ENCODE results near the gene DSCAML1. TPM values are rescaled to one million over a fixed set of nuclear protein-coding genes. Genes with fewer than 3 reads are reported as not detected.

Gene DSCAML1
- total and polyA plus RNA-seq, 4 donors: 0.18 to 1.5 (median 1.1) TPM

DNA sequence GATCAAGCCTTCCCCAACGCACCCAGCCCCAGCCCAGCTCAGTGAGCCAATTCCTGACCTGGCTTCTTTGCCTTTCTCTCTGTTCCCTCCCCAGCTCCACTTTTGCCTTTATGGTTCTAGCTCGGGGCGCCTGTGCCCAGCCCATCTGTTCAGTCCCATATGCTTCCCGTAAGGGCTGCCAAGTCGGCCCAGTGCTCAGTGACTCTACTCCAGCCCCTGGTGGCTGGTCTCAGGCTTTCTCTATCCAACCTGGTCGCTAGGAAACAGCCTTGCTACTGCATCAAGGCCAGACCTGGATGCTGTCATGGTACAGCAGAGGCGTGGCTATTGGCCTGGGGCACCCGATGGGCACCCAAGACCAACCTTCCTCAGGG lies 178.0 kb downstream of the DSCAML1 start:
- peaks cover 0 to 14% (median 1%) of the 10 kb centered on the region in 4 donors for H3K9me3 ChIP-seq (ENCODE audit: control insufficient read depth in 4 of 4, insufficient read depth in 3 of 4, low read length in 3 of 4)
- no peak for ATAC-seq (ENCODE audit: insufficient read depth, low FRiP score)
- H3K27ac ChIP-seq (ENCODE audit: low read depth in 1 of 2, low read length in 1 of 2): no peak overlapping the region
- peak in 1 of 3 donors; percentile 8 for DNase-seq
- no peaks in the 10 kb centered on the region for H3K36me3 ChIP-seq (ENCODE audit: control insufficient read depth in 4 of 4, insufficient read depth in 4 of 4, low read length in 4 of 4)
- no peaks in the 10 kb centered on the region for H3K4me1 ChIP-seq (ENCODE audit: control insufficient read depth in 5 of 5, insufficient read depth in 5 of 5, low read length in 5 of 5)
- WGBS, 2 donors: 70 to 76% methylated on average over 8 of the region's 8 CpGs
- H3K4me3 ChIP-seq: no peak overlapping the region
- TF ChIP-seq, protein P1, sequence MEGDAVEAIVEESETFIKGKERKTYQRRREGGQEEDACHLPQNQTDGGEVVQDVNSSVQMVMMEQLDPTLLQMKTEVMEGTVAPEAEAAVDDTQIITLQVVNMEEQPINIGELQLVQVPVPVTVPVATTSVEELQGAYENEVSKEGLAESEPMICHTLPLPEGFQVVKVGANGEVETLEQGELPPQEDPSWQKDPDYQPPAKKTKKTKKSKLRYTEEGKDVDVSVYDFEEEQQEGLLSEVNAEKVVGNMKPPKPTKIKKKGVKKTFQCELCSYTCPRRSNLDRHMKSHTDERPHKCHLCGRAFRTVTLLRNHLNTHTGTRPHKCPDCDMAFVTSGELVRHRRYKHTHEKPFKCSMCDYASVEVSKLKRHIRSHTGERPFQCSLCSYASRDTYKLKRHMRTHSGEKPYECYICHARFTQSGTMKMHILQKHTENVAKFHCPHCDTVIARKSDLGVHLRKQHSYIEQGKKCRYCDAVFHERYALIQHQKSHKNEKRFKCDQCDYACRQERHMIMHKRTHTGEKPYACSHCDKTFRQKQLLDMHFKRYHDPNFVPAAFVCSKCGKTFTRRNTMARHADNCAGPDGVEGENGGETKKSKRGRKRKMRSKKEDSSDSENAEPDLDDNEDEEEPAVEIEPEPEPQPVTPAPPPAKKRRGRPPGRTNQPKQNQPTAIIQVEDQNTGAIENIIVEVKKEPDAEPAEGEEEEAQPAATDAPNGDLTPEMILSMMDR (IDR thresholded peaks at IDR 0.05; ENCODE audit: control extremely low read depth, extremely low read depth): no peak
- no peak overlapping the region for H3K9ac ChIP-seq (ENCODE audit: insufficient read depth in 1 of 2, low read length in 2 of 2)
- H3K27me3 ChIP-seq (ENCODE audit: control insufficient read depth in 3 of 3, insufficient read depth in 3 of 3, low read length in 2 of 3): peaks cover 0 to 16% (median 2%) of the 10 kb centered on the region in 3 donors

DNA sequence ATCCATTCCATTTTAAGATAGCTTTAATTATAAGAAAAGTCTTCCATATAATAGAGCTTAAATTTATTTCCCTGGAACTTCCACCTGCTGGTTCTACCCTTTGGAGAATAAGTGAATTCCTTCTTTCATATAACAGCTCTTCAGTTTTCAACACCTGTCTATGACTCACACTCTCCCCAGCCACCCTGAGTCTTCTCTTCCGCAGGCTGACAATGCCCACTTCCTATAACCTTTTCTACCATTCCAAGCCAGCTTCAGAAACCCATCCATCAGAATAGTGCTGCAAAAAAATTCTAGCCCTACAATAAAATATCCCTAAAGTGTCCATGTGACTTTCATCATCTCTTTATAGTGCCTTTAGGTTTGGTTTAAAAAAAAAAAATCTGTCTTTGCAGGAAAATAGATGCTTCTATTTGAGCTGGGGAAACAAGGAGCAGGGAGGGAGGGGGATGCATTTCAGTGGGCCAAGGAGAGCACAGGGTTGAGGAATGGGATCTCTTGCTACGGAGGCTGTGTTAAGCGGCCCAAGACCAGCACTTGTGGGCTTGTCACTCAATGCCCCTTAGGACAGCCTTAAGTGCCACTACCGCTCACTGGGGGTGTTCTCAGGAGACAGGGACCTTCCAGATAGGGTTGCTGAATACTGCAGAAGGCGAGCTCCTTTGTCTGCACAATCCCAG lies 178.6 kb downstream of the DSCAML1 start:
- Histone ChIP-seq H3K4me3 (no peak overlapping the region), H3K9ac (ENCODE audit: insufficient read depth in 1 of 2, low read length in 2 of 2) (no peak overlapping the region), H3K27ac (ENCODE audit: low read depth in 1 of 2, low read length in 1 of 2) (no peak overlapping the region), H3K36me3 (ENCODE audit: control insufficient read depth in 4 of 4, insufficient read depth in 4 of 4, low read length in 4 of 4) (no peaks in the 10 kb centered on the region), H3K9me3 (ENCODE audit: control insufficient read depth in 4 of 4, insufficient read depth in 3 of 4, low read length in 3 of 4) (peaks cover 0 to 14% (median 1%) of the 10 kb centered on the region in 4 donors), H3K27me3 (ENCODE audit: control insufficient read depth in 3 of 3, insufficient read depth in 3 of 3, low read length in 2 of 3) (peaks cover 0 to 21% (median 3%) of the 10 kb centered on the region in 3 donors), H3K4me1 (ENCODE audit: control insufficient read depth in 5 of 5, insufficient read depth in 5 of 5, low read length in 5 of 5) (no peaks in the 10 kb centered on the region)
- no peak for ATAC-seq (ENCODE audit: insufficient read depth, low FRiP score)
- TF ChIP-seq, protein P1 (IDR thresholded peaks at IDR 0.05; ENCODE audit: control extremely low read depth, extremely low read depth): no peak
- WGBS, 2 donors: 67 to 68% methylated on average over 5 of the region's 5 CpGs
- DNase-seq: no peak

DNA sequence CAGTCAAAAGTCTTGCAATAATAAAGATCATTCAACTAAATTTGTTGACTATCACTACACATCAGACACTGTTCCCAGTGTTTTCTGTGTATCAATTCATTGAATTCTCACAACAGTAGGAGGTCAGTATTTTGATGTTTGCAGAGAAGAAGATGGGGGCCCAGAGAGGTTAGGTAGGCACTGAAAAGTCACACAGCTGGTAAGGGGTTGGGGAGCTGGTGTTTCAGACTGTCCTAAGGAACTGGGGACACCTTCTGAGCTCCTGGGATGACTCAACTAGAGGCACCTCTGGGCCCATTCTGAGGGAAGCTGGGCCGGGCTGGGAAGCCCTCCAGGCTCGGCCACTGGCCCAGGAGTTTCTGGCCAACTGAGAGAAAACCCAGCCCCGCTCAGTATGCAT lies 180.0 kb downstream of the DSCAML1 start:
- 88 to 94% methylated on average over 3 of the region's 3 CpGs for WGBS, 2 donors
- H3K4me3 ChIP-seq: no peak overlapping the region
- DNase-seq (no peak), ATAC-seq (ENCODE audit: insufficient read depth, low FRiP score) (no peak)
- TF ChIP-seq, protein P1 (IDR thresholded peaks at IDR 0.05; ENCODE audit: control extremely low read depth, extremely low read depth): no peak
- peaks cover 0 to 9% (median 1%) of the 10 kb centered on the region in 4 donors for H3K9me3 ChIP-seq (ENCODE audit: control insufficient read depth in 4 of 4, insufficient read depth in 3 of 4, low read length in 3 of 4)
- H3K4me1 ChIP-seq (ENCODE audit: control insufficient read depth in 5 of 5, insufficient read depth in 5 of 5, low read length in 5 of 5): no peaks in the 10 kb centered on the region
- H3K27me3 ChIP-seq (ENCODE audit: control insufficient read depth in 3 of 3, insufficient read depth in 3 of 3, low read length in 2 of 3): peaks cover 0 to 28% (median 3%) of the 10 kb centered on the region in 3 donors
- H3K27ac ChIP-seq (ENCODE audit: low read depth in 1 of 2, low read length in 1 of 2): no peak overlapping the region
- H3K9ac ChIP-seq (ENCODE audit: insufficient read depth in 1 of 2, low read length in 2 of 2): no peak overlapping the region
- H3K36me3 ChIP-seq (ENCODE audit: control insufficient read depth in 4 of 4, insufficient read depth in 4 of 4, low read length in 4 of 4): no peaks in the 10 kb centered on the region
